Measurements from ENCODE around the gene THAP8. TPM values are rescaled to one million over a fixed set of nuclear protein-coding genes. Genes with fewer than 3 reads are reported as not detected.
A peak's percentile ranks its signal among the peaks of the same experiment; 100 is the strongest.

Gene THAP8, protein sequence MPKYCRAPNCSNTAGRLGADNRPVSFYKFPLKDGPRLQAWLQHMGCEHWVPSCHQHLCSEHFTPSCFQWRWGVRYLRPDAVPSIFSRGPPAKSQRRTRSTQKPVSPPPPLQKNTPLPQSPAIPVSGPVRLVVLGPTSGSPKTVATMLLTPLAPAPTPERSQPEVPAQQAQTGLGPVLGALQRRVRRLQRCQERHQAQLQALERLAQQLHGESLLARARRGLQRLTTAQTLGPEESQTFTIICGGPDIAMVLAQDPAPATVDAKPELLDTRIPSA
- 10 to 100 TPM in 1 of 4 donors, 1 to 10 TPM in 3; 6.1 to 10.5 (median 6.1) TPM for total RNA-seq

DNA sequence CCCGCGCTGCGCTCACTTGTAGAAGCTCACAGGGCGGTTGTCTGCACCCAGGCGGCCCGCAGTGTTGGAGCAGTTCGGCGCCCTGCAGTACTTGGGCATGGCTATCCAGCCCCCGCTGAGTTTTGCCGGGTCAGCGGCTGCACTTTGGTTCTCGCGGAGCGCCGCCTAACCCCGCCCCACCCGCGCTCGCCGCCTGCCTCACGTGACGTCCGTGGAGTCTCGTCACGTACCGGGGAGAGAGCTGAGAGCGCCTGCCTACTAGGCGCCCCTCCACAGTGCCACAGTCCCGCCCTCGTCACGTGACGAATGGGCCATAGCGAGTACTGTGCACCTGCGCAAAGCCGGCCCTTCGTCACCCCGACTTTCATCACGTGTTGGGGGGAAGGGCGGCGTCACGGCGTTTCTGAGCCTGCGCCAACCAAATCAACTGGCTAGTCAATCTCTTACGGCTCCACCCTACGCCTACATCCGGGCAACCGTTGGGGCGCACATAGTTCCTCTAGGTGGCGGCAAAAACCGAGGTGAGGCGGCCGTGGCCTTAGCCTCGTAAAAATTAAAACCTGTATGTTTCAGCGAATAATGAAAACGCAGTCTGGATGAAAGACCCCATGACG is at the start of gene THAP8:
THAP8 (minus strand) TSS at position 167 of the 614 bp plus-strand sequence; CDS start at position 99, 68 bp downstream.
- no peaks in the 10 kb centered on the region for H3K36me3 ChIP-seq
- no peaks in the 10 kb centered on the region for H3K9me3 ChIP-seq
- TF ChIP-seq, protein P1, sequence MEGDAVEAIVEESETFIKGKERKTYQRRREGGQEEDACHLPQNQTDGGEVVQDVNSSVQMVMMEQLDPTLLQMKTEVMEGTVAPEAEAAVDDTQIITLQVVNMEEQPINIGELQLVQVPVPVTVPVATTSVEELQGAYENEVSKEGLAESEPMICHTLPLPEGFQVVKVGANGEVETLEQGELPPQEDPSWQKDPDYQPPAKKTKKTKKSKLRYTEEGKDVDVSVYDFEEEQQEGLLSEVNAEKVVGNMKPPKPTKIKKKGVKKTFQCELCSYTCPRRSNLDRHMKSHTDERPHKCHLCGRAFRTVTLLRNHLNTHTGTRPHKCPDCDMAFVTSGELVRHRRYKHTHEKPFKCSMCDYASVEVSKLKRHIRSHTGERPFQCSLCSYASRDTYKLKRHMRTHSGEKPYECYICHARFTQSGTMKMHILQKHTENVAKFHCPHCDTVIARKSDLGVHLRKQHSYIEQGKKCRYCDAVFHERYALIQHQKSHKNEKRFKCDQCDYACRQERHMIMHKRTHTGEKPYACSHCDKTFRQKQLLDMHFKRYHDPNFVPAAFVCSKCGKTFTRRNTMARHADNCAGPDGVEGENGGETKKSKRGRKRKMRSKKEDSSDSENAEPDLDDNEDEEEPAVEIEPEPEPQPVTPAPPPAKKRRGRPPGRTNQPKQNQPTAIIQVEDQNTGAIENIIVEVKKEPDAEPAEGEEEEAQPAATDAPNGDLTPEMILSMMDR (IDR thresholded peaks at IDR 0.05 in 4 of 5, conservative IDR thresholded peaks at IDR 0.05 in 1 of 5) = peak; percentile 50 to 58 (median 54)
- peak; percentile 65 to 72 for TF ChIP-seq POLR2A (IDR thresholded peaks at IDR 0.05)
- peak; percentile 92 to 95 for ATAC-seq
- in situ Hi-C loops (cut with MboI; ENCODE audit: low sequenced_read_pairs in 4 of 4) = loop anchor here in 1 of 4 donors (5.0 kb wide), 1 partner anchor 57 kb away; the partner anchor contains the start of gene SDHAF1
- H3K27me3 ChIP-seq = no peaks in the 10 kb centered on the region
- H3K27ac ChIP-seq = peak within 1 kb of the TSS; percentile 87 to 99 (median 96)
- H3K4me1 ChIP-seq = peaks cover 12 to 13% of the 10 kb centered on the region in 2 donors
- H3K4me3 ChIP-seq = peak within 1 kb of the TSS; percentile 67 to 93 (median 83)
- intact Hi-C loops (cut with DNase I; ENCODE audit: low total_unique reads) = loop anchor here (1.0 kb wide), 5 partner anchors 40 to 160 kb away; partner anchors contain the start of genes ALKBH6, SDHAF1, TBCB and ZNF565
- DNase-seq = peak; percentile 100

DNA sequence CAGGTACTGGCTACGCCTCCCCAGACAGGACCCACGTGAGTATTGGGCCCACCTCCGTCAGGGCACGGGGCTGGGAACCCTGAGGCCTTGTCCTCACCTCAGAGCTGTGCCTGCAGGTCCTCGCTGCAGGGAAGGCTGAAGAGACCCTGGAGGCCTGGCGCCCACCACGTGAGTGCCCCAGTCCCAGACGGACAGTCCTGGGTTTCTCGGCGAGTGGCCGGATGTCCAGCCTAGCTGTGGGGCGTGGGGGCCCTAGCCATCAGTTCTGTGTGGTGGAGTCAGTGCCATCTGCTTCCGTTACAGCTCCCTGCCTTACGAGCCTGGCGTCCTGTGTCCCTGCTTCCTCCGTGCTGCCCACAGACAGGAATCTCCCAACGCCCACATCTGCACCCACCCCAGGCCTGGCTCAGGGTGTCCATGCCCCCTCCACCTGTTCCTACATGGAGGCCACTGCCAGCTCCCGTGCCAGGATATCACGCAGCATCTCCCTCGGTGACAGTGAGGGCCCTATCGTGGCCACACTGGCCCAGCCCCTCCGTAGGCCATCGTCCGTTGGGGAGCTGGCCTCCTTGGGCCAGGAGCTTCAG is 49.0 kb upstream of the THAP8 start:
- H3K4me3 ChIP-seq = no peak overlapping the region
- H3K4me1 ChIP-seq = peaks cover 27 to 41% of the 10 kb centered on the region in 2 donors
- no peak for ATAC-seq
- intact Hi-C loops (cut with DNase I; ENCODE audit: low total_unique reads) = loop anchor here (5.0 kb wide), 1 partner anchor 41 kb away; no protein-coding TSS in a partner anchor
- in situ Hi-C loops (cut with MboI; ENCODE audit: low sequenced_read_pairs in 4 of 4) = no loop called here
- TF ChIP-seq, protein P1 (IDR thresholded peaks at IDR 0.05 in 4 of 5, conservative IDR thresholded peaks at IDR 0.05 in 1 of 5) = no peak
- TF ChIP-seq POLR2A (IDR thresholded peaks at IDR 0.05) = no peak
- peak overlapping the region in 2 of 4 donors; percentile 38 to 76 for H3K27ac ChIP-seq
- no peaks in the 10 kb centered on the region for H3K9me3 ChIP-seq
- no peak for DNase-seq
- no peaks in the 10 kb centered on the region for H3K36me3 ChIP-seq
- no peaks in the 10 kb centered on the region for H3K27me3 ChIP-seq

DNA sequence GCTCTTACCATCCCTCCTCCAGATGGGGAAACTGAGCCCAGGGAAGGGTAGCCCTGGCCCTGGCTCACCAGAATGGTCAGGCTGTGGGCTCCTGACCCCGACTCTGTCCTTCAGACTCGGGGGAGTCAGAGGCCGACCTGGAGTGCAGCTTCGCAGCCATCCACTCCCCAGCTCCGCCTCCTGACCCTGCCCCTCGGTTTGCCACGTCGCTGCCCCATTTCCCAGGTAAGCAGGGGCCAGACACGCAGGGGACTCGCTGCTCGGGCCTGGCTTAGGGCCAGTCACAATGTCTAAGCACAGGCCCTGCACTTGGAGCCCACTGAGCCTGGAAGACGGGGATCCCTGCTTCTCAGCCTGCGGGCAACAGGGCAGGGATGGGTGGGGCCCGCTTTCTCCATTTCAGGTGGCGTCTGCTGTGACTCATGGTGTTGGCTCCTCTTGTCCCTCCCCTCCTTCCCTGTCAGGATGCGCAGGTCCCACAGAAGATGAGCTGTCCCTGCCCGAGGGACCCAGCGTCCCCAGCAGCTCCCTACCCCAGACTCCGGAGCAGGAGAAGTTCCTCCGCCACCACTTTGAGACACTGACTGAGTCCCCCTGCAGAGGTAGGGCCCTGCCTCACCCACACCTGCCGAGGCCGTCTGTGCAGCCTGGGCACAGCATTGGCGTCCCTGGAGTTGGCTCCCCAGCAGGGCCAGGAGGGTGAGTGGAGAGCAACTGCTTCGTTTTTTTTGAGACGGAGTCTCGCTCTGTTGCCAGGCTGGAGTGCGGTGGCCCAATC is 47.7 kb upstream of the THAP8 start:
- no peaks in the 10 kb centered on the region for H3K27me3 ChIP-seq
- intact Hi-C loops (cut with DNase I; ENCODE audit: low total_unique reads) = loop anchor here (5.0 kb wide), 1 partner anchor 39 kb away; no protein-coding TSS in a partner anchor
- no peaks in the 10 kb centered on the region for H3K9me3 ChIP-seq
- TF ChIP-seq POLR2A (IDR thresholded peaks at IDR 0.05) = no peak
- TF ChIP-seq, protein P1 (IDR thresholded peaks at IDR 0.05 in 4 of 5, conservative IDR thresholded peaks at IDR 0.05 in 1 of 5) = no peak
- H3K4me3 ChIP-seq = no peak overlapping the region
- peak; percentile 30 to 43 for ATAC-seq
- in situ Hi-C loops (cut with MboI; ENCODE audit: low sequenced_read_pairs in 4 of 4) = no loop called here
- peak overlapping the region; percentile 44 to 86 (median 78) for H3K27ac ChIP-seq
- DNase-seq = peak in 1 of 2 donors; percentile 49
- H3K4me1 ChIP-seq = peaks cover 27 to 41% of the 10 kb centered on the region in 2 donors
- H3K36me3 ChIP-seq = no peaks in the 10 kb centered on the region

DNA sequence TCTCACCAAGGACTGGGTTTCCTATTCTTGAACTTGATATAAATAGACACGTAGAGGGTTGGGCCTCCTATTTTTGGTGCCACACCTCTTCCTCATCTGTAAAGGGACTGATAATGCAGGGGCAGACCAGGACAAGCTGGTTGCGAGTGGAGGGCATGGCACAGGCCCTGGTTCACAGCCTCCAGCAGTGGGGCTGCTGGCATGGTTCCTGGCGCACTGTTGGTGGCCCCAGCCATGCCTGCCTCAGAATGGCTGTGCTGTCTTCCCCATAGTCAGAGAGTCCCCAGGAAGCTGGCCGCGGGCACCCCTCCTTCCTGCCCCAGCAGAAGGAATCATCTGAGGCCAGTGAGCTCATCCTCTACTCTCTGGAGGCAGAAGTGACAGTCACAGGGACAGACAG is 46.4 kb upstream of the THAP8 start:
- Histone ChIP-seq H3K4me3 (peak overlapping the region in 3 of 4 donors; percentile 0 to 13 (median 4)), H3K27ac (peak overlapping the region; percentile 44 to 86 (median 78)), H3K4me1 (peaks cover 27 to 36% of the 10 kb centered on the region in 2 donors), H3K36me3 (no peaks in the 10 kb centered on the region), H3K27me3 (no peaks in the 10 kb centered on the region), H3K9me3 (no peaks in the 10 kb centered on the region)
- intact Hi-C loops (cut with DNase I; ENCODE audit: low total_unique reads) (loop anchor here (5.0 kb wide), 1 partner anchor 38 kb away; no protein-coding TSS in a partner anchor), in situ Hi-C loops (cut with MboI; ENCODE audit: low sequenced_read_pairs in 4 of 4) (no loop called here)
- ATAC-seq = peak; percentile 80 to 83
- peak in 1 of 2 donors; percentile 49 for DNase-seq
- TF ChIP-seq, protein P1 (IDR thresholded peaks at IDR 0.05 in 4 of 5, conservative IDR thresholded peaks at IDR 0.05 in 1 of 5) = no peak
- TF ChIP-seq POLR2A (IDR thresholded peaks at IDR 0.05) = no peak
